Panc1 (cell line): ENCODE measurements around the gene USP3. TPM values are rescaled to one million over a fixed set of nuclear protein-coding genes. Genes with fewer than 3 reads are reported as not detected.

Experiments
- ATAC-seq: fragments of 200-7000 bp; cut with Tn5 transposase; 2 replicates; pipeline ENCODE4 v1.9.1; 2020; ENCODE audit warnings: mild to moderate bottlenecking, moderate library complexity
- BruUV-seq: library from RNA; stranded (reverse); fragments of 400-500 nt; replicated peaks from 2 replicates; lab custom pipeline; 2021; lab: Mats Ljungman, UMichigan
- CTCF ChIA-PET: fragments of 300-600 bp; sonication (Branson Sonifier 250); formaldehyde crosslinking; loops from one replicate; lab custom pipeline; 2022; ENCODE audit warnings: antibody characterized with exemption; lab: Charles Lee
- POLR2A ChIA-PET: fragments of 300-600 bp; sonication (Branson Sonifier 250); formaldehyde crosslinking; loops from one replicate; lab custom pipeline; 2022; ENCODE audit warnings: antibody characterized with exemption; lab: Charles Lee
- DNase-seq: peaks from one replicate; pipeline ENCODE4 v3.0.0-alpha.2; 2010; ENCODE audit warnings: low read depth, low spot score
- H3K27ac ChIP-seq: 2 replicates; pipeline ENCODE4 v1.5.1; 2011; ENCODE audit warnings: mild to moderate bottlenecking, low read length, inconsistent platforms
- H3K27me3 ChIP-seq: fragments of 200-500 bp; sonication (Bioruptor generic); 2 replicates; pipeline ENCODE4 v1.6.0; 2014; ENCODE audit warnings: low read length, inconsistent platforms; ENCODE audit not compliant: control insufficient read depth, insufficient read depth
- H3K36me3 ChIP-seq: fragments of 200-500 bp; sonication (Bioruptor generic); 2 replicates; pipeline ENCODE4 v1.5.1; 2014; ENCODE audit warnings: inconsistent platforms, mild to moderate bottlenecking, low read length, moderate library complexity; ENCODE audit not compliant: control insufficient read depth, insufficient read depth
- H3K4me1 ChIP-seq: 2 replicates; pipeline ENCODE4 v1.5.1; 2011; ENCODE audit warnings: inconsistent platforms, mild to moderate bottlenecking, low read length, moderate library complexity; ENCODE audit not compliant: control insufficient read depth, insufficient read depth
- H3K4me3 ChIP-seq, 2 experiments: 2 replicates each; pipeline ENCODE4 v1.5.1; 2011 to 2012; ENCODE audit warnings: low read depth in 2 of 2, low read length in 2 of 2, mild to moderate bottlenecking in 2 of 2, inconsistent platforms in 1 of 2, moderate library complexity in 1 of 2
- H3K9me3 ChIP-seq: fragments of 200-500 bp; sonication (Bioruptor generic); 2 replicates; pipeline ENCODE4 v1.5.1; 2014; ENCODE audit warnings: low read depth, mild to moderate bottlenecking, inconsistent platforms, low read length, moderate library complexity; ENCODE audit not compliant: control insufficient read depth, insufficient read depth
- POLR2AphosphoS5 ChIP-seq: IDR thresholded peaks from 2 replicates; pipeline ENCODE4 v1.6.1; 2012; ENCODE audit warnings: mild to moderate bottlenecking, low read depth, low read length, moderate library complexity
- SIN3A ChIP-seq: IDR thresholded peaks from 2 replicates; pipeline ENCODE4 v1.6.1; 2012; ENCODE audit warnings: low read depth, mild to moderate bottlenecking, low read length, moderate library complexity, borderline replicate concordance; ENCODE audit not compliant: insufficient read depth
- TCF7L2 ChIP-seq: IDR thresholded peaks from 2 replicates; pipeline ENCODE4 v1.6.1; 2011; ENCODE audit warnings: mild to moderate bottlenecking, low read depth, low read length, inconsistent platforms
- in situ Hi-C: cut with HindIII; loops from 2 replicates; pipeline ENCODE4 v1.10.0; 2016; ENCODE audit warnings: low sequenced_read_pairs, low pct_unique_long_range_greater_than_20kb
- intact Hi-C: fragments of 100-400 bp; cut with micrococcal nuclease; formaldehyde crosslinking; loops from one replicate; pipeline ENCODE4 v1.10.0; 2022; ENCODE audit not compliant: unreplicated experiment
- total RNA-seq: library from RNA; stranded (reverse); gene quantifications from one replicate; pipeline ENCODE4 v1.2.1, GENCODE V29; 2021; ENCODE audit not compliant: unreplicated experiment
- TF ChIP-seq, protein P1 (sequence below), 2 experiments: IDR thresholded peaks; 2 replicates each; pipeline ENCODE4 v1.6.1; 2011 to 2012; ENCODE audit warnings: low read depth in 2 of 2, control low read depth in 1 of 2, low read length in 1 of 2, mild to moderate bottlenecking in 1 of 2, moderate library complexity in 1 of 2; ENCODE audit not compliant: insufficient read depth in 1 of 2
- TF ChIP-seq, protein P2 (sequence below): fragments of 450-650 bp; IDR thresholded peaks from 2 replicates; pipeline ENCODE4 v1.5.1; 2017; ENCODE audit warnings: mild to moderate bottlenecking

USP3 gene
- total RNA-seq, 1 experiment from 2014 or later, result 51.4 TPM

DNA sequence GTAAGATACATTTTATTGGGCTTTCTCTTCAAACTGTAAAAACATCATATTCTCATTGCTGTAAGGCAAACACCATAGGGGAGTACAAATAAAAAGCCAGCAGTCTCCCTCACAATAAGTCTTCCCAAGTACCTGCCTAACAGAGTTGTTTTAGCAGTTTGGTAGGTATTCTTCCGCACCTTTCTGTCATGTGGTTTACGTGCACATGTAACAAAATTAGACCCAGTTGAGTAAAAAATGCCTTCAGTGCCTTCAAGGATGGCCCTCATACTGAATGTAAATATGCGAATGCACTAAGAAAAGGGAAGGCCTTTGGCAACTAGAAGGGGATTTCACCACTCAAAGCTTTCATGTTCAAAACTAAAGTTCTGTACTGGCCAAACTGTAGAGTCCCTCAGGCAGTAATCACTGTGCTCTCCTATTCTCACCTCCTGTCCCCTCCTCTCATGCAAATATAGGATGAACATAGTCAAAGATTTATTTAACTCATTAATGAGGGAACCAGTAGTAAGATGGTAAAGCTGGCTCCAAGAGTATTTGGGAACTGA lies 26.4 kb downstream of the USP3 start:
- DNase-seq, result no peak
- in situ Hi-C loops (no loop called here), intact Hi-C loops (no loop called here)
- H3K36me3 ChIP-seq, result no peaks in the 10 kb centered on the region
- H3K9me3 ChIP-seq, result no peaks in the 10 kb centered on the region
- ChIA-PET POLR2A (no interaction called here), CTCF (no interaction called here)
- BruUV-seq, result no TSS peak
- TF ChIP-seq, protein P1, sequence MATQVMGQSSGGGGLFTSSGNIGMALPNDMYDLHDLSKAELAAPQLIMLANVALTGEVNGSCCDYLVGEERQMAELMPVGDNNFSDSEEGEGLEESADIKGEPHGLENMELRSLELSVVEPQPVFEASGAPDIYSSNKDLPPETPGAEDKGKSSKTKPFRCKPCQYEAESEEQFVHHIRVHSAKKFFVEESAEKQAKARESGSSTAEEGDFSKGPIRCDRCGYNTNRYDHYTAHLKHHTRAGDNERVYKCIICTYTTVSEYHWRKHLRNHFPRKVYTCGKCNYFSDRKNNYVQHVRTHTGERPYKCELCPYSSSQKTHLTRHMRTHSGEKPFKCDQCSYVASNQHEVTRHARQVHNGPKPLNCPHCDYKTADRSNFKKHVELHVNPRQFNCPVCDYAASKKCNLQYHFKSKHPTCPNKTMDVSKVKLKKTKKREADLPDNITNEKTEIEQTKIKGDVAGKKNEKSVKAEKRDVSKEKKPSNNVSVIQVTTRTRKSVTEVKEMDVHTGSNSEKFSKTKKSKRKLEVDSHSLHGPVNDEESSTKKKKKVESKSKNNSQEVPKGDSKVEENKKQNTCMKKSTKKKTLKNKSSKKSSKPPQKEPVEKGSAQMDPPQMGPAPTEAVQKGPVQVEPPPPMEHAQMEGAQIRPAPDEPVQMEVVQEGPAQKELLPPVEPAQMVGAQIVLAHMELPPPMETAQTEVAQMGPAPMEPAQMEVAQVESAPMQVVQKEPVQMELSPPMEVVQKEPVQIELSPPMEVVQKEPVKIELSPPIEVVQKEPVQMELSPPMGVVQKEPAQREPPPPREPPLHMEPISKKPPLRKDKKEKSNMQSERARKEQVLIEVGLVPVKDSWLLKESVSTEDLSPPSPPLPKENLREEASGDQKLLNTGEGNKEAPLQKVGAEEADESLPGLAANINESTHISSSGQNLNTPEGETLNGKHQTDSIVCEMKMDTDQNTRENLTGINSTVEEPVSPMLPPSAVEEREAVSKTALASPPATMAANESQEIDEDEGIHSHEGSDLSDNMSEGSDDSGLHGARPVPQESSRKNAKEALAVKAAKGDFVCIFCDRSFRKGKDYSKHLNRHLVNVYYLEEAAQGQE (IDR thresholded peaks at IDR 0.05; ENCODE audit: insufficient read depth in 1 of 2, low read depth in 2 of 2, low read length in 1 of 2), result no peak
- no peak for TF ChIP-seq TCF7L2
- no peak for TF ChIP-seq SIN3A
- TF ChIP-seq POLR2AphosphoS5, result no peak
- TF ChIP-seq, protein P2, sequence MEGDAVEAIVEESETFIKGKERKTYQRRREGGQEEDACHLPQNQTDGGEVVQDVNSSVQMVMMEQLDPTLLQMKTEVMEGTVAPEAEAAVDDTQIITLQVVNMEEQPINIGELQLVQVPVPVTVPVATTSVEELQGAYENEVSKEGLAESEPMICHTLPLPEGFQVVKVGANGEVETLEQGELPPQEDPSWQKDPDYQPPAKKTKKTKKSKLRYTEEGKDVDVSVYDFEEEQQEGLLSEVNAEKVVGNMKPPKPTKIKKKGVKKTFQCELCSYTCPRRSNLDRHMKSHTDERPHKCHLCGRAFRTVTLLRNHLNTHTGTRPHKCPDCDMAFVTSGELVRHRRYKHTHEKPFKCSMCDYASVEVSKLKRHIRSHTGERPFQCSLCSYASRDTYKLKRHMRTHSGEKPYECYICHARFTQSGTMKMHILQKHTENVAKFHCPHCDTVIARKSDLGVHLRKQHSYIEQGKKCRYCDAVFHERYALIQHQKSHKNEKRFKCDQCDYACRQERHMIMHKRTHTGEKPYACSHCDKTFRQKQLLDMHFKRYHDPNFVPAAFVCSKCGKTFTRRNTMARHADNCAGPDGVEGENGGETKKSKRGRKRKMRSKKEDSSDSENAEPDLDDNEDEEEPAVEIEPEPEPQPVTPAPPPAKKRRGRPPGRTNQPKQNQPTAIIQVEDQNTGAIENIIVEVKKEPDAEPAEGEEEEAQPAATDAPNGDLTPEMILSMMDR, result no peak
- no peak overlapping the region for H3K27ac ChIP-seq
- no peak overlapping the region for H3K4me3 ChIP-seq
- peaks cover 3% of the 10 kb centered on the region; the same call in 1 of the 2 replicates for H3K4me1 ChIP-seq
- ATAC-seq, result no peak
- H3K27me3 ChIP-seq, result no peaks in the 10 kb centered on the region

DNA sequence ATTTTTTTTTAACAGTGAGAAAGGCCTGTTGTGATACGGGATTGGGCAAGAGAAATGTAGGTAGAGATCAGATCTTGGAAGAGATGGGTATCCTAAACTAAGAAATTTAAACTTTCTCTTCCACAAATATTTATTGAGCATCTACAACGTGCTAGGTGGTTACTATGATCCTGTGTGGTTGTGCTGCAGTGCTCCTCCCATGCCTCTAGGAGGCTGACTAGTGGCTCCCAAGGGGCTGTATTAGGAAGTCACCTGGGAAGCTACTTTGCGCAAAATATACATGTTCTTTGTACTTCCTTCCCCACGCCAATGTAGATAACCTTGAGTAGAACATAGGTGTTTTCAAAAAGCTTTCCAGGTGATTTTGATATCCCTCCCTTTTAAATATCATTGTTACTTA lies 27.2 kb downstream of the USP3 start:
- intact Hi-C loops (no loop called here), in situ Hi-C loops (no loop called here)
- no TSS peak for BruUV-seq
- TF ChIP-seq, protein P2, result peak; percentile 63
- TF ChIP-seq, protein P1 (IDR thresholded peaks at IDR 0.05; ENCODE audit: insufficient read depth in 1 of 2, low read depth in 2 of 2, low read length in 1 of 2), result no peak
- TF ChIP-seq SIN3A (no peak), POLR2AphosphoS5 (no peak), TCF7L2 (no peak)
- peaks cover 3% of the 10 kb centered on the region; the same call in 1 of the 2 replicates for H3K4me1 ChIP-seq
- POLR2A ChIA-PET, result no interaction called here
- no peaks in the 10 kb centered on the region for H3K27me3 ChIP-seq
- H3K36me3 ChIP-seq, result no peaks in the 10 kb centered on the region
- no peak overlapping the region for H3K27ac ChIP-seq
- CTCF ChIA-PET, result no interaction called here
- ATAC-seq, result peak; percentile 79; the same call in 1 of the 2 replicates
- DNase-seq, result no peak
- H3K4me3 ChIP-seq, result no peak overlapping the region
- no peaks in the 10 kb centered on the region for H3K9me3 ChIP-seq
